HepG2 (cell line): ENCODE measurements around the gene L3MBTL1. TPM values are rescaled to one million over a fixed set of nuclear protein-coding genes. Genes with fewer than 3 reads are reported as not detected.

Experiments used
- ATAC-seq: fragments of 200-7000 bp; cut with Tn5 transposase; 3 replicates; pipeline ENCODE4 v1.9.1; 2020; ENCODE audit warnings: mild to moderate bottlenecking, moderate library complexity
- BruUV-seq: library from RNA; stranded (reverse); fragments of 400-500 nt; replicated peaks from 2 replicates; lab custom pipeline; 2021; lab: Mats Ljungman, UMichigan
- CTCF ChIA-PET: fragments of 300-600 bp; formaldehyde crosslinking; extraction: SDS; loops from one replicate; lab custom pipeline; 2021; ENCODE audit warnings: low total read pairs, inconsistent platforms, low intra/inter-chr PET ratio; lab: Yijun Ruan, JAX
- POLR2A ChIA-PET: fragments of 350-600 bp; sonication (Branson Sonifier 250); formaldehyde crosslinking; loops from one replicate; lab custom pipeline; 2020; ENCODE audit warnings: antibody characterized with exemption, inconsistent platforms; lab: Yijun Ruan, JAX
- DNase-seq: peaks from one replicate; pipeline ENCODE4 v3.0.0-alpha.2; 2015; ENCODE audit warnings: low spot score
- FAIRE-seq: peaks from 3 replicates; lab custom pipeline; 2011; peaks lifted over from hg19 to GRCh38; lab: Jason Lieb, UNC
- H2AFZ ChIP-seq: one replicate; pipeline ENCODE4 v1.6.1; 2011; ENCODE audit warnings: low read length, inconsistent platforms
- H3K27ac ChIP-seq: fragments of 300-600 bp; 3 replicates; pipeline ENCODE4 v1.8.0; 2011; ENCODE audit warnings: mixed run types, mild to moderate bottlenecking, mixed read lengths, low read length, inconsistent platforms; ENCODE audit not compliant: insufficient read depth; ENCODE audit errors: extremely low read length
- H3K27me3 ChIP-seq, 2 experiments: fragments of 200-600 bp in 1 of 2; 2 replicates in 1 of 2; 3 replicates in 1 of 2; pipeline versions ENCODE4 v1.6.0 to v1.8.0; 2011; ENCODE audit warnings: low read length in 2 of 2, mild to moderate bottlenecking in 2 of 2, moderate library complexity in 2 of 2, inconsistent platforms in 1 of 2; ENCODE audit not compliant: insufficient read depth in 2 of 2, control insufficient read depth in 1 of 2
- H3K36me3 ChIP-seq, 2 experiments: fragments of 200-600 bp in 1 of 2; replicated peaks in 1 of 2; 2 replicates in 1 of 2; 3 replicates in 1 of 2; pipeline versions ENCODE4 v1.5.1 to v1.8.0; 2011; ENCODE audit warnings: low read length in 2 of 2, inconsistent platforms in 1 of 2; ENCODE audit not compliant: insufficient read depth in 2 of 2, control insufficient read depth in 1 of 2
- H3K4me1 ChIP-seq: 2 replicates; pipeline ENCODE4 v1.5.1; 2012; ENCODE audit warnings: low read length, inconsistent platforms; ENCODE audit not compliant: insufficient read depth
- H3K4me2 ChIP-seq: 2 replicates; pipeline ENCODE4 v1.6.0; 2011; ENCODE audit warnings: low read depth, low read length, inconsistent platforms
- H3K4me3 ChIP-seq, 3 experiments: fragments of 200-600 bp in 1 of 3; sonication (generic), shearing (Covaris generic) in 1 of 3; replicated peaks in 1 of 3; 2 replicates each; pipeline ENCODE4 v1.5.1; 2011 to 2016; ENCODE audit warnings: low read length in 3 of 3, inconsistent platforms in 2 of 3, low read depth in 2 of 3, mild to moderate bottlenecking in 2 of 3, control low read depth in 1 of 3, mixed read lengths in 1 of 3; ENCODE audit not compliant: insufficient read depth in 1 of 3
- H3K79me2 ChIP-seq: one replicate; pipeline ENCODE4 v1.6.1; 2011; ENCODE audit warnings: low read length, inconsistent platforms; ENCODE audit not compliant: insufficient read depth
- H3K9ac ChIP-seq: 2 replicates; pipeline ENCODE4 v1.6.0; 2011; ENCODE audit warnings: mild to moderate bottlenecking, low read depth, low read length, inconsistent platforms; ENCODE audit not compliant: insufficient read depth
- H3K9me3 ChIP-seq: 2 replicates; pipeline ENCODE4 v1.5.1; 2012; ENCODE audit warnings: mild to moderate bottlenecking, low read length
- H4K20me1 ChIP-seq: 2 replicates; pipeline ENCODE4 v1.6.0; 2011; ENCODE audit warnings: inconsistent platforms, mild to moderate bottlenecking, low read length, moderate library complexity; ENCODE audit not compliant: insufficient read depth
- ASH2L ChIP-seq: fragments of 300-600, 200-600 bp; sonication (generic); IDR thresholded peaks from 2 replicates; pipeline ENCODE4 v1.7.0; 2017; ENCODE audit warnings: low read depth, mild to moderate bottlenecking, moderate library complexity, mixed read lengths, low read length; ENCODE audit not compliant: insufficient read length
- E2F2 ChIP-seq: sonication (generic); formaldehyde crosslinking; IDR thresholded peaks from 2 replicates; pipeline ENCODE4 v1.4.0; 2020; ENCODE audit warnings: missing genetic modification reagents, borderline replicate concordance
- FOXA3 ChIP-seq: IDR thresholded peaks from 2 replicates; pipeline ENCODE4 v1.6.1; 2016; ENCODE audit warnings: missing genetic modification reagents, missing compliant biosample characterization
- KAT7 ChIP-seq: IDR thresholded peaks from 2 replicates; pipeline ENCODE4 v1.6.1; 2018; ENCODE audit warnings: borderline replicate concordance, missing compliant biosample characterization
- KLF12 ChIP-seq: sonication (generic); formaldehyde crosslinking; IDR thresholded peaks from 2 replicates; pipeline ENCODE4 v1.4.0; 2020; ENCODE audit warnings: missing genetic modification reagents, borderline replicate concordance
- RNF2 ChIP-seq: fragments of 450-650 bp; conservative IDR thresholded peaks from 2 replicates; pipeline ENCODE4 v1.6.1; 2016; ENCODE audit warnings: low read depth
- SALL2 ChIP-seq: sonication (generic); formaldehyde crosslinking; IDR thresholded peaks from 2 replicates; pipeline ENCODE4 v1.8.1; 2023; ENCODE audit warnings: mild to moderate bottlenecking, missing genetic modification reagents, inconsistent platforms
- SMAD9 ChIP-seq: sonication (generic); formaldehyde crosslinking; IDR thresholded peaks from 2 replicates; pipeline ENCODE4 v1.5.1; 2020; ENCODE audit warnings: mild to moderate bottlenecking, missing genetic modification reagents
- SOX6 ChIP-seq, 2 experiments: fragments of 450-650 bp in 1 of 2; sonication (generic) in 1 of 2; formaldehyde crosslinking in 1 of 2; IDR thresholded peaks; 2 replicates each; pipeline versions ENCODE4 v1.4.0 to v1.6.1; 2017 to 2020; ENCODE audit warnings: antibody characterized with exemption in 1 of 2, mild to moderate bottlenecking in 1 of 2, missing genetic modification reagents in 1 of 2
- ZNF652 ChIP-seq: IDR thresholded peaks from 2 replicates; pipeline ENCODE4 v1.6.1; 2016; ENCODE audit warnings: low read depth, borderline replicate concordance
- ZNF720 ChIP-seq: sonication (generic); formaldehyde crosslinking; IDR thresholded peaks from 2 replicates; pipeline ENCODE4 v1.4.0; 2020; ENCODE audit warnings: missing genetic modification reagents
- WGBS: methylation state at CpG from one replicate; pipeline ENCODE4 v1.1.6; 2017; ENCODE audit warnings: low lambda C conversion rate; 5-methylcytosine and 5-hydroxymethylcytosine counted together
- in situ Hi-C: cut with HindIII; loops from 2 replicates; pipeline ENCODE4 v1.10.0; 2017; ENCODE audit warnings: low pct_unique_long_range_greater_than_20kb; ENCODE audit not compliant: extremely low pct_ligation_motif_present
- intact Hi-C: fragments of 100-400 bp; cut with micrococcal nuclease; formaldehyde crosslinking; loops from one replicate; pipeline ENCODE4 v1.10.0; 2022; ENCODE audit not compliant: unreplicated experiment
- polyA plus RNA-seq, 8 experiments: library from polyadenylated mRNA; depleted of rRNA in 3 of 8; stranded (reverse) in 7 of 8; unstranded in 1 of 8; fragments of >200 nt; fragmentation: Illumina TruSeq in 4 of 8; extraction: Trizol in 4 of 8; gene quantifications; 2 replicates each; pipeline versions ENCODE4 v1.2.1 to v1.2.3, GENCODE V29; 2011 to 2016; ENCODE audit warnings: low read depth in 4 of 8, missing spikeins in 1 of 8, mixed read lengths in 1 of 8; ENCODE audit not compliant: insufficient read depth in 1 of 8
- total RNA-seq, 5 experiments: library from RNA; depleted of rRNA; stranded (reverse); fragments of >200 nt; fragmentation: Illumina TruSeq; extraction: Trizol; gene quantifications; 2 replicates each; pipeline ENCODE4 v1.2.3, GENCODE V29; 2016; ENCODE audit warnings: low read depth in 1 of 5
- TF ChIP-seq, protein P1 (sequence below): sonication (generic); formaldehyde crosslinking; IDR thresholded peaks from 2 replicates; pipeline ENCODE4 v1.4.0; 2020; ENCODE audit warnings: mild to moderate bottlenecking, missing genetic modification reagents
- TF ChIP-seq, protein P2 (sequence below): IDR thresholded peaks from 2 replicates; pipeline ENCODE4 v1.4.0; 2020; ENCODE audit warnings: mild to moderate bottlenecking, missing genetic modification reagents

Gene L3MBTL1
- total and polyA plus RNA-seq, 2 of the 13 experiments (the other 11 are each of a cell fraction or from before 2014, with no cell fraction given), result 9.0 to 17.8 TPM

- no peaks in the 10 kb centered on the region for H3K9me3 ChIP-seq
- ChIA-PET CTCF (no interaction called here), POLR2A (interaction anchor here (1.3 to 6.7 kb wide), 3 partner anchors 28 to 48 kb away, joined by 3 to 182 read pairs (median 6); partner anchors contain the start of gene SGK2)
- no peak overlapping the region for H3K4me3 ChIP-seq
- BruUV-seq, result no TSS peak
- DNase-seq, result no peak
- H4K20me1 ChIP-seq, result no peaks in the 10 kb centered on the region
- peaks cover 7% of the 10 kb centered on the region for H3K79me2 ChIP-seq
- in situ Hi-C loops (no loop called here), intact Hi-C loops (no loop called here)
- H3K27me3 ChIP-seq, result no peaks in the 10 kb centered on the region
- WGBS, result 84% methylated on average over 8 of the region's 8 CpGs
- no peak for TF ChIP-seq ZNF652 (CRISPR knock-in tag)
- TF ChIP-seq FOXA3 (CRISPR knock-in tag), result no peak
- TF ChIP-seq E2F2, result no peak
- no peak for TF ChIP-seq RNF2
- TF ChIP-seq, protein P1, sequence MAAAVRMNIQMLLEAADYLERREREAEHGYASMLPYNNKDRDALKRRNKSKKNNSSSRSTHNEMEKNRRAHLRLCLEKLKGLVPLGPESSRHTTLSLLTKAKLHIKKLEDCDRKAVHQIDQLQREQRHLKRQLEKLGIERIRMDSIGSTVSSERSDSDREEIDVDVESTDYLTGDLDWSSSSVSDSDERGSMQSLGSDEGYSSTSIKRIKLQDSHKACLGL, result no peak
- no peak for TF ChIP-seq SMAD9
- no peak for TF ChIP-seq SOX6 (IDR thresholded peaks at IDR 0.05)
- TF ChIP-seq SOX6 (CRISPR knock-in tag; IDR thresholded peaks at IDR 0.05), result no peak
- TF ChIP-seq, protein P2, sequence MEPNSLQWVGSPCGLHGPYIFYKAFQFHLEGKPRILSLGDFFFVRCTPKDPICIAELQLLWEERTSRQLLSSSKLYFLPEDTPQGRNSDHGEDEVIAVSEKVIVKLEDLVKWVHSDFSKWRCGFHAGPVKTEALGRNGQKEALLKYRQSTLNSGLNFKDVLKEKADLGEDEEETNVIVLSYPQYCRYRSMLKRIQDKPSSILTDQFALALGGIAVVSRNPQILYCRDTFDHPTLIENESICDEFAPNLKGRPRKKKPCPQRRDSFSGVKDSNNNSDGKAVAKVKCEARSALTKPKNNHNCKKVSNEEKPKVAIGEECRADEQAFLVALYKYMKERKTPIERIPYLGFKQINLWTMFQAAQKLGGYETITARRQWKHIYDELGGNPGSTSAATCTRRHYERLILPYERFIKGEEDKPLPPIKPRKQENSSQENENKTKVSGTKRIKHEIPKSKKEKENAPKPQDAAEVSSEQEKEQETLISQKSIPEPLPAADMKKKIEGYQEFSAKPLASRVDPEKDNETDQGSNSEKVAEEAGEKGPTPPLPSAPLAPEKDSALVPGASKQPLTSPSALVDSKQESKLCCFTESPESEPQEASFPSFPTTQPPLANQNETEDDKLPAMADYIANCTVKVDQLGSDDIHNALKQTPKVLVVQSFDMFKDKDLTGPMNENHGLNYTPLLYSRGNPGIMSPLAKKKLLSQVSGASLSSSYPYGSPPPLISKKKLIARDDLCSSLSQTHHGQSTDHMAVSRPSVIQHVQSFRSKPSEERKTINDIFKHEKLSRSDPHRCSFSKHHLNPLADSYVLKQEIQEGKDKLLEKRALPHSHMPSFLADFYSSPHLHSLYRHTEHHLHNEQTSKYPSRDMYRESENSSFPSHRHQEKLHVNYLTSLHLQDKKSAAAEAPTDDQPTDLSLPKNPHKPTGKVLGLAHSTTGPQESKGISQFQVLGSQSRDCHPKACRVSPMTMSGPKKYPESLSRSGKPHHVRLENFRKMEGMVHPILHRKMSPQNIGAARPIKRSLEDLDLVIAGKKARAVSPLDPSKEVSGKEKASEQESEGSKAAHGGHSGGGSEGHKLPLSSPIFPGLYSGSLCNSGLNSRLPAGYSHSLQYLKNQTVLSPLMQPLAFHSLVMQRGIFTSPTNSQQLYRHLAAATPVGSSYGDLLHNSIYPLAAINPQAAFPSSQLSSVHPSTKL, result no peak
- TF ChIP-seq ASH2L, result no peak
- TF ChIP-seq SALL2 (CRISPR knock-in tag), result no peak
- TF ChIP-seq KLF12 (CRISPR knock-in tag), result no peak
- no peak for TF ChIP-seq KAT7 (CRISPR knock-in tag)
- TF ChIP-seq ZNF720 (CRISPR knock-in tag), result no peak
- FAIRE-seq, result no peak
- H3K9ac ChIP-seq, result no peak overlapping the region
- peaks cover 49% of the 10 kb centered on the region for H3K4me1 ChIP-seq
- ATAC-seq, result no peak
- no peak overlapping the region for H3K27ac ChIP-seq
- H2AFZ ChIP-seq, result no peak overlapping the region
- H3K4me2 ChIP-seq, result no peak overlapping the region
- no peaks in the 10 kb centered on the region for H3K36me3 ChIP-seq
Observed at GRCh38 chr20:43586641-43587040, 79.1 kb downstream of the L3MBTL1 start.
